ENCODE measurements around the gene NT5C3A. TPM values are rescaled to one million over a fixed set of nuclear protein-coding genes. Genes with fewer than 3 reads are reported as not detected.
"Not testable (repeated sequence)": the region's sequence is repeated elsewhere in the genome, so short reads cannot be mapped to it uniquely, and the experiment has no call there.

Gene NT5C3A
- total and polyA plus RNA-seq, 9 of the 15 experiments (the other 6 are each of a cell fraction or from before 2014, with no cell fraction given), result 18.6 to 60.1 (median 40.0) TPM

GRCh38 chr7:33003111-33003510 is 59.5 kb downstream of the NT5C3A start:
- H2AFZ ChIP-seq (ENCODE audit: low read depth, low read length); CTCF ChIA-PET (ENCODE audit: low intra/inter-chr PET ratio); H3K9ac ChIP-seq (ENCODE audit: insufficient read depth in 1 of 2, low read depth in 2 of 2, low read length in 2 of 2); H4K20me1 ChIP-seq (replicated peaks; ENCODE audit: control insufficient read depth, insufficient read depth, low read length); intact Hi-C loops (cut with micrococcal nuclease); BruUV-seq (replicated peaks); H3K79me2 ChIP-seq (ENCODE audit: control insufficient read depth, insufficient read depth, low read length); ATAC-seq; DNase-seq (ENCODE audit: extremely low read depth in 1 of 4, low spot score in 3 of 4); H3K9me3 ChIP-seq (replicated peaks; ENCODE audit: control insufficient read depth, insufficient read depth, low read depth, low read length); H3K4me3 ChIP-seq; H3K27ac ChIP-seq (ENCODE audit: extremely low read depth, low read depth, low read length); POLR2A ChIA-PET; H3K9me1 ChIP-seq (ENCODE audit: control insufficient read depth, insufficient read depth, low read length); H3K36me3 ChIP-seq (ENCODE audit: control insufficient read depth, insufficient read depth, low read length); H3K27me3 ChIP-seq (ENCODE audit: control insufficient read depth in 2 of 2, insufficient read depth in 2 of 2, low read length in 2 of 2); FAIRE-seq; in situ Hi-C loops (cut with MboI); H3K4me1 ChIP-seq (replicated peaks in 1 of 2; ENCODE audit: control insufficient read depth in 2 of 2, insufficient read depth in 2 of 2, low read length in 2 of 2); H3K4me2 ChIP-seq (ENCODE audit: insufficient read depth, low read length): not testable (repeated sequence)

GRCh38 chr7:32999380-32999779 is 63.2 kb downstream of the NT5C3A start:
- H4K20me1 ChIP-seq (replicated peaks; ENCODE audit: control insufficient read depth, insufficient read depth, low read length); H3K4me2 ChIP-seq (ENCODE audit: insufficient read depth, low read length); H3K36me3 ChIP-seq (ENCODE audit: control insufficient read depth, insufficient read depth, low read length); FAIRE-seq; H3K9me3 ChIP-seq (replicated peaks; ENCODE audit: control insufficient read depth, insufficient read depth, low read depth, low read length); H3K9ac ChIP-seq (ENCODE audit: insufficient read depth in 1 of 2, low read depth in 2 of 2, low read length in 2 of 2); H3K9me1 ChIP-seq (ENCODE audit: control insufficient read depth, insufficient read depth, low read length); H3K4me1 ChIP-seq (replicated peaks in 1 of 2; ENCODE audit: control insufficient read depth in 2 of 2, insufficient read depth in 2 of 2, low read length in 2 of 2); BruUV-seq (replicated peaks); intact Hi-C loops (cut with micrococcal nuclease); POLR2A ChIA-PET; H3K4me3 ChIP-seq; CTCF ChIA-PET (ENCODE audit: low intra/inter-chr PET ratio); H2AFZ ChIP-seq (ENCODE audit: low read depth, low read length); DNase-seq (ENCODE audit: extremely low read depth in 1 of 4, low spot score in 3 of 4); ATAC-seq; H3K27ac ChIP-seq (ENCODE audit: extremely low read depth, low read depth, low read length); in situ Hi-C loops (cut with MboI); H3K79me2 ChIP-seq (ENCODE audit: control insufficient read depth, insufficient read depth, low read length); H3K27me3 ChIP-seq (ENCODE audit: control insufficient read depth in 2 of 2, insufficient read depth in 2 of 2, low read length in 2 of 2): not testable (repeated sequence)
- WGBS (ENCODE audit: insufficient coverage, low coverage, missing lambda C conversion rate), result 41% methylated on average over 3 of the region's 4 CpGs
